ENCODE data around the gene ARMC9. TPM values are rescaled to one million over a fixed set of nuclear protein-coding genes. Genes with fewer than 3 reads are reported as not detected.

ARMC9 gene
- total RNA-seq, 1 donor from 2014 or later: 8.4 TPM

GRCh38 chr2:231212329-231212845, 14.0 kb downstream of the ARMC9 start:
- DNase-seq (ENCODE audit: low read depth) (no peak), FAIRE-seq (no peak)
- TF ChIP-seq, protein P1, sequence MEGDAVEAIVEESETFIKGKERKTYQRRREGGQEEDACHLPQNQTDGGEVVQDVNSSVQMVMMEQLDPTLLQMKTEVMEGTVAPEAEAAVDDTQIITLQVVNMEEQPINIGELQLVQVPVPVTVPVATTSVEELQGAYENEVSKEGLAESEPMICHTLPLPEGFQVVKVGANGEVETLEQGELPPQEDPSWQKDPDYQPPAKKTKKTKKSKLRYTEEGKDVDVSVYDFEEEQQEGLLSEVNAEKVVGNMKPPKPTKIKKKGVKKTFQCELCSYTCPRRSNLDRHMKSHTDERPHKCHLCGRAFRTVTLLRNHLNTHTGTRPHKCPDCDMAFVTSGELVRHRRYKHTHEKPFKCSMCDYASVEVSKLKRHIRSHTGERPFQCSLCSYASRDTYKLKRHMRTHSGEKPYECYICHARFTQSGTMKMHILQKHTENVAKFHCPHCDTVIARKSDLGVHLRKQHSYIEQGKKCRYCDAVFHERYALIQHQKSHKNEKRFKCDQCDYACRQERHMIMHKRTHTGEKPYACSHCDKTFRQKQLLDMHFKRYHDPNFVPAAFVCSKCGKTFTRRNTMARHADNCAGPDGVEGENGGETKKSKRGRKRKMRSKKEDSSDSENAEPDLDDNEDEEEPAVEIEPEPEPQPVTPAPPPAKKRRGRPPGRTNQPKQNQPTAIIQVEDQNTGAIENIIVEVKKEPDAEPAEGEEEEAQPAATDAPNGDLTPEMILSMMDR (IDR thresholded peaks at IDR 0.05; ENCODE audit: insufficient read depth, low read length, severe bottlenecking): no peak
- Histone ChIP-seq H3K4me3 (ENCODE audit: low read depth, low read length) (no peak overlapping the region), H3K36me3 (ENCODE audit: control insufficient read depth, insufficient read depth, low read length) (peaks cover 3% of the 10 kb centered on the region), H3K27me3 (ENCODE audit: control insufficient read depth, insufficient read depth, low read length) (no peaks in the 10 kb centered on the region)

DNA sequence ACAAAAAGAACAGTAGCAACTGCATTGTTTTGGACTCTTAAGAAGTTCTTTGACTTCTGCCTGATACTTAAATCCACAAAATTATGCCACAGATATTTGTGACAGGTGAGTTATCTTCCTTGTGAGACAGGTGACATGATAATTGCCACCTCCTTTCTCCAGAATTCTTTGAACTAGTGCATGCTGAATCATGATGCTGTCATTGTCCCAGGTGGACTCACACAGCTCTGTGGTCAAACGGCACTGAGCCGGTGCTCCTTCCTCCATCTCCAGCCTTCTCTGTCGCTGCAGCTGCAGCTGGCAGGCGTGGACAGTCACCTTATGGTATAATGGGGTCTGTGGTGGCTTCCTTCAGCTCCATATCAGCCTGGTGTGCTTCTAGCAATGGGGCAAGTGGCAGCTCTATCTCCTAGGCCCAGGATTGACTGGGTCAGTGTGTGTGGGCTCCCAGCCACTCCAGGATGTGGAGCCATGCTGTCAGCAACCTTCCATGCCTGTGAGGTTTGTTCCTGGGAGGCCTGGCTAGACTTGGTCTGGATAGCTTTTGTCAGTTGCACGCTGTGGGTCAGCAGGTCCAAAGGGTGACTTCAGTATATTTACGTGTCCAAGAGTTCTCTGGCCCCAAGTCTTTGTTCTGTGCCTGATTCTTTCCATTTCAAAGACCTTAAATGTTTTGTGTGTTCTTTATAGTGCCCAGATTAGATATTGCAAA, 15.7 kb downstream of the ARMC9 start:
- FAIRE-seq (no peak), DNase-seq (ENCODE audit: low read depth) (no peak)
- H3K36me3 ChIP-seq (ENCODE audit: control insufficient read depth, insufficient read depth, low read length): peaks cover 2% of the 10 kb centered on the region
- no peak overlapping the region for H3K4me3 ChIP-seq (ENCODE audit: low read depth, low read length)
- no peaks in the 10 kb centered on the region for H3K27me3 ChIP-seq (ENCODE audit: control insufficient read depth, insufficient read depth, low read length)
- TF ChIP-seq, protein P1 (IDR thresholded peaks at IDR 0.05; ENCODE audit: insufficient read depth, low read length, severe bottlenecking): no peak

- Histone ChIP-seq H3K36me3 (ENCODE audit: control insufficient read depth, insufficient read depth, low read length) (peaks cover 2% of the 10 kb centered on the region), H3K27me3 (ENCODE audit: control insufficient read depth, insufficient read depth, low read length) (no peaks in the 10 kb centered on the region), H3K4me3 (ENCODE audit: low read depth, low read length) (no peak overlapping the region)
- FAIRE-seq (no peak), DNase-seq (ENCODE audit: low read depth) (no peak)
- TF ChIP-seq, protein P1 (IDR thresholded peaks at IDR 0.05; ENCODE audit: insufficient read depth, low read length, severe bottlenecking): no peak
These were observed 19.9 kb downstream of the ARMC9 start for GRCh38 chr2:231218366-231218765.

DNA sequence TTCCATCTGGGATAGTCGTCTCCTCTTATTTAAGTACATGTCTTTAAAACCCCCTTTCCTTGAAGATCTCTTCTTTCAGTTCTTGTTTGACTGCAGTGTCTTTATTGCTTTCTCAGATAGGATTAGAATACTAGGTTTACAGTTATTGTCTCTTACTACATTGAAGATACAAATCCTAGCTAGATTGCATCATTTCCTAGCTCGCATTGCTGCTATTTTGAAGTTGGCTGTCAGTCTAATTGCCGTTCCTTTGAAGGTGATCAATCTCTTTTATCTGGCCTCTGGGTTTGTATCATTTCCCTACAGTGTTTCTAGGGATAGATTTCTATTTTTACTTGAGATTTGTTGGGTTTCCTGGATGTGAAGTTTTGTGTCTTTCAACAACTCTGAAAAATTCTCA, 20.9 kb downstream of the ARMC9 start:
- peaks cover 2% of the 10 kb centered on the region for H3K36me3 ChIP-seq (ENCODE audit: control insufficient read depth, insufficient read depth, low read length)
- DNase-seq (ENCODE audit: low read depth): no peak
- FAIRE-seq: no peak
- H3K27me3 ChIP-seq (ENCODE audit: control insufficient read depth, insufficient read depth, low read length): no peaks in the 10 kb centered on the region
- TF ChIP-seq, protein P1 (IDR thresholded peaks at IDR 0.05; ENCODE audit: insufficient read depth, low read length, severe bottlenecking): no peak
- H3K4me3 ChIP-seq (ENCODE audit: low read depth, low read length): no peak overlapping the region

- no peak for DNase-seq (ENCODE audit: low read depth)
- FAIRE-seq: no peak
- Histone ChIP-seq H3K27me3 (ENCODE audit: control insufficient read depth, insufficient read depth, low read length) (no peaks in the 10 kb centered on the region), H3K4me3 (ENCODE audit: low read depth, low read length) (no peak overlapping the region), H3K36me3 (ENCODE audit: control insufficient read depth, insufficient read depth, low read length) (no peaks in the 10 kb centered on the region)
- TF ChIP-seq, protein P1 (IDR thresholded peaks at IDR 0.05; ENCODE audit: insufficient read depth, low read length, severe bottlenecking): no peak
These were observed 23.3 kb downstream of the ARMC9 start for GRCh38 chr2:231221761-231222160.
